HS-5 (cell line): ENCODE measurements around the gene TBC1D20.
"Not testable (repeated sequence)": the region's sequence is repeated elsewhere in the genome, so short reads cannot be mapped to it uniquely, and the experiment has no call there.

Experiments used
- DNase-seq: peaks from one replicate; pipeline ENCODE4 v3.0.0-alpha.2; 2012; ENCODE audit warnings: low read depth

The TBC1D20 gene

GRCh38 chr20:462199-462991, at the start of gene TBC1D20:
Gene TBC1D20, minus strand, starts transcription at chr20:462533. Its CDS starts 128 bp downstream, at chr20:462405.
- DNase-seq = peak; percentile 53

GRCh38 chr20:510328-511057, 48.2 kb upstream of the TBC1D20 start:
- DNase-seq = not testable (repeated sequence)

- DNase-seq = peak; percentile 10
Observed at GRCh38 chr20:508364-508787, 46.0 kb upstream of the TBC1D20 start.

GRCh38 chr20:507761-508332, 45.5 kb upstream of the TBC1D20 start:
- DNase-seq = no peak

- no peak for DNase-seq
Observed at GRCh38 chr20:507006-507758, 44.8 kb upstream of the TBC1D20 start.

GRCh38 chr20:504632-505075, 42.3 kb upstream of the TBC1D20 start:
- DNase-seq = no peak

GRCh38 chr20:503048-503737, 40.9 kb upstream of the TBC1D20 start:
- no peak for DNase-seq

GRCh38 chr20:497979-498378, 35.6 kb upstream of the TBC1D20 start:
- no peak for DNase-seq

GRCh38 chr20:496126-496696, 33.9 kb upstream of the TBC1D20 start:
- DNase-seq = no peak

GRCh38 chr20:492159-492558, 29.8 kb upstream of the TBC1D20 start:
- DNase-seq = no peak

- DNase-seq = no peak
Observed at GRCh38 chr20:487655-488054, 25.3 kb upstream of the TBC1D20 start.

- DNase-seq = no peak
Observed at GRCh38 chr20:483815-484644, 21.7 kb upstream of the TBC1D20 start.

- no peak for DNase-seq
Observed at GRCh38 chr20:481167-481566, 18.8 kb upstream of the TBC1D20 start.

- DNase-seq = no peak
Observed at GRCh38 chr20:480044-480443, 17.7 kb upstream of the TBC1D20 start.

GRCh38 chr20:479487-479886, 17.2 kb upstream of the TBC1D20 start:
- no peak for DNase-seq

GRCh38 chr20:478949-479429, 16.7 kb upstream of the TBC1D20 start:
- DNase-seq = no peak

- no peak for DNase-seq
Observed at GRCh38 chr20:478010-478948, 15.9 kb upstream of the TBC1D20 start.

GRCh38 chr20:476561-477249, 14.4 kb upstream of the TBC1D20 start:
- not testable (repeated sequence) for DNase-seq
